Measurements from ENCODE around the gene TRIM67. TPM values are rescaled to one million over a fixed set of nuclear protein-coding genes. Genes with fewer than 3 reads are reported as not detected.
"Not testable (repeated sequence)": the region's sequence is repeated elsewhere in the genome, so short reads cannot be mapped to it uniquely, and the experiment has no call there.

Gene TRIM67
- polyA plus RNA-seq, 3 donors = 0.07 to 0.11 (median 0.08) TPM

DNA sequence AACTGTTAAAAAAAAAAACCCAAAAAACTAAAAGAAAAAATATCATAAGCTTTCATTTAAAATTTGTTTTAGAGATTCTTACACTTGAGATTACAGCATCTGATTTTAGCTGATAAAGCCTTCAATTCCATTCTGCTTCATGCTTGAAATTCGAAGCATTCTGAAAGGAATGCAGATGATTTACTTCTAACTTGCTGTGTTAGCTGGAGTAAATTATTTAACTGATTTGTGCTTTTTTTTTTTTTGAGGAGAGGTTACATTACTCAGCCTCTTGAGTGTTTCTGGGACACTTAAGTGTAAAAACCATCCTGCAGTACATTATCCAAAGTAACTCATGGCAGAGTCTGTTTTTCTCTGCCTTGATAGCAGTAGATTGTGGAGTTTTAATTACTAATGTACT, 4.5 kb upstream of the TRIM67 start:
- DNase-seq (ENCODE audit: low read depth in 3 of 3, low spot score in 2 of 3) = no peak

DNA sequence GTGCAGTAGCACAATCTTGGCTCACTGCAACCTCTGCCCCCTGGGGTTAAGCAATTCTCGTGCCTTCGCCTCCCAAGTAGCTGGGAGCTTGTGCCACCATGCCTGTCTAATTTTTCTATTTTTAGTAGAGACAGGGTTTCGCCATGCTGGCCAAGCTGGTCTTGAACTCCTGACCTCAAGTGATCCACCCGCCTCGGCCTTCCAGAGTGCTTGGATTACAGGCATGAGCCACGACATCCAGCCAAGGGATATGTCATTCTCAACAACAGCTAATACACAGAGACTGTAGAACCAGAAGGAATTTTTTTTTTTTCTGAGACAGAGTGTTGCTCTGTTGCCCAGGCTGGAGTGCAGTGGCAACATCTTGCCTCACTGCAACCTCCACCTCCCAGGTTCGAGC, 3.7 kb upstream of the TRIM67 start:
- not testable (repeated sequence) for DNase-seq (ENCODE audit: low read depth in 3 of 3, low spot score in 2 of 3)

DNA sequence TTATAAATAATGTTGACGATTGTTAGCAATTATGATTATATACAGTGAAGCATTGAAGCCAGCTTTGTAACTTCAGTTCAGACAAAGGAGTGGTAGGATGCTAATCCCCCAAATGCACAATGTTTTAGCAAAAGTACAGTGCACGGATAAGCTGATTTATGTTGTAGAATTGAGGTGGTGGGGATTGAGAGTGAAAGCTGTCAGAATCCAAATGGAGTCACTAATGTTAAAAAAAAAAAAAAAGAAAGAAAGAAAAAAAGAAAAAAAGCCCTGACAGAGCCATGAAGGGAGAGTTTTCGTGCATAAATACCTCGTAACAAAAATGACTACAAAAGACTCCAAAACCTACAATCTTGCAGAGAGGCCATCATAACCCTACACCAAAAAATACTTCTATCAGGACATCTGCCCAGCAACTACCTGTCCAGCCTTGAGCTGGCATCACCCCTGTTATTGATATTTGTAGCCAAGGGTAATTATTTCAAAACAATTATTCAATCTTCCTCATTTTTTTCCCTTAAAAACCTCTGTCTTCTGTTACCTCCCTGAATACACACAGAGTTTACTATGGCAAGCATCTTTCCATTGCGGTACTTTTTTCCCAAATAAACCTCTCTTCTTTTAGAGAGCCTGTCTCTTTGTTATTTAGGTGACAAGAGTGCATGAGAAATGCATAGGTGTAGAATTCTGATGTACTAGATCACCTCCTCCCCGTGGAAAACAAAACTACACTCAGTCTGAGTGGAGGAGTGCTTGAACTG, 2.5 kb upstream of the TRIM67 start:
- DNase-seq (ENCODE audit: low read depth in 3 of 3, low spot score in 2 of 3) = no peak

DNA sequence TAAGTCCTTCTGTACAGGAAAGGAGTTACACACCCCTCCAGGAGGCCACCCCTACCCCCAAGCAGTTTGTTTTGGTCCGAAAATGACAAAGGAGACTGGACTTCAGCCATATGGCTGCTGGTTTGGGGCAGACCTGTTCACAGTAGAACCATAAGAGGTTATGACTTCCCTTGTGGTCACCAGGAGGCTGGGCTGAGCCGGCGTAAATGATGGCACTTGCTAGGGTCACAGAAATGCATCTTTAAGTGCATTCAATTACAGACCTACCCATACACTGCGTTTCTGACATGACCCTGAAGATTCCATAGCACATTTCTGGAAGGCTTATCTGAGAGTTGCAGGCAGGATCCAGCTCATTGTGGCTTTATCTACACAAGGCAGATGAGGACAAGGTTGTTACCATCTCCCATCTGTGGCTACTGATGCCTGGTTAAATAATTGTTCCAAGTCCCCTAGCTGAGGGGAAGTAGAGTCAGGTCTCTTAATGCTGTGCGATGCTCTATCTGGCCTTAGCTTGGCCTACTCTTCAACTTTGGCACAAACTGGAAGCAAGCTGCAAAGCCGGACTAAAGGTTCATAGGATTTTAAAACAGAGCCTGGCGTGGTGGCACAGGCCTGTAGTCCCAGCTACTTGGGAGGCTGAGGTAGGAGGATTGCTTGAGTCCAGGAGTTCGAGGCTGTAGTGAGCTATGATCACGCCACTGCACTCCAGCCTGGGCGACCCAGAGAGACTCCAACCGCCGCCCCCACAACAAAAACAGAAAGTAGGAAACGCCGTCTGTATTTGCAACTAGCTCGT, 1.7 kb upstream of the TRIM67 start:
- no peak for DNase-seq (ENCODE audit: low read depth in 3 of 3, low spot score in 2 of 3)

DNA sequence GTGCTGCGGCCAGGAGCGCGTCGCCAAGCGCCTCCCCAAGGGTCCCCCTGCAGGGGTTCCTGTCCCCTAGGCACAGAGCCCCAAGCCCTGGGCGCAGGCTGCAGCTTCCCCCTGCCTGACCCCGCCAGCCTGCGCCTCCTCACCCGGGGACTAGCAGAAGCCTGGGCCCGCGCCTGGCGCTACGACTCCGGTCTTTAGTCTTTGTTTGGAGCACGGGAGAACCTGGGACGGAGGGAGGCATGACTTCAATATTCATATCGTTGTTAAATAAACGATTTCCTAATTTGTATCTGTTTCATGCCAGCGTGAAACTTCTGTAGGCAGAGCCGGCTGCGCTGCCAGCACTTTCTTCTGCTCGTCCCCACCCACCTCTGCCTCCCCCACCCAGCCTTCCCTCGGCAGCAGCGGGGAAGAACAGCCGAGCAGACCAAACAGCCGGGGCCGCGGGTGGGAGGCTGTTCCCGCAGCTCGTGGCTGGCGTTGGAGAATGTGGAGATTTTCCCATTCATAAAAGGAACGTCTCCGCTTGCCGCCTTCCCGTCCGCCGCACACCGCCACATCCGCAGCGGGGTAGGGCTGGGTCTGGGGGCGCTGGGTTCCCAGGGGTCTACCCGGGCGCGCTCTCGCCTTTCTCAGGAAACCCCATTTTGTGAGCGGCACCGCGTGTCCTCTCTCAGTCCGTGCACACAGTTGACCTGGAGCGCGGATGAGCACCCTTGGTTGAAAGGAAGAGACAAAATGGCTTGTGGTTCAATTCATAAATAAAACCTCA, 777 bp upstream of the TRIM67 start:
- DNase-seq (ENCODE audit: low read depth in 3 of 3, low spot score in 2 of 3) = no peak

DNA sequence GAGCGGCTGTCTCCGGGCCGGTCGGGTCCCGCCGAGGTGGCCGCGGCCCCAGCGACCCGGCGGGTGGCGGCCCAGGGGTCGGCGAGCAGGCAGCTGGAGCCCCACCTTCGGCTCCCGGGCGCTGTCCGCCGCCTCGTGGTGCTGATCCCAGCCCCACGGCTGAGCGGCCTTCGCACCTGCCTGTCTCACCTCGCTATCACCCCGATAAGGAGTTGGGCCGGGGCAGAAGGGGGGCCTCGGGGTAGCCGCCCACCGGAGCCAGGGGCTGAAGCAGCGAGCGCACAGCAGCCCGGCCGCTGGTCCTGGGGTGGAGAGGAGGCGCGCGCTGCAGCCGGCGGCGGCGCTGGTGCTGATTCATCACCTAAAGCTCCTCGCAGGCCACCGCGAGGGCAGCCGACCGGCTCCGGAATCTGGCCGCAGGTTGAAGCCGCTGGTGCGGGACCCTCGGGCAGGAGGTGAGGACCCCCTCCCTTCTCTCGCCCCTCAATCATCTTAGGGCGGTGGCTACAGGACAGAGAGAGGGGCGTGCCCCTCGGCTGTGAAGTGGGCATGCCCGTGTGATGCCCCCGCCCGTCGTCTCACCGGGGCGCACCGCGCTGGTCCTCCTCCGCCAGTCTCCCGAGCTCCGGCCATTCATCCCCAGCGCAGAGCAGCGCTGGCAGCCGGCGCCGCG, 575 bp downstream of the TRIM67 start:
- DNase-seq (ENCODE audit: low read depth in 3 of 3, low spot score in 2 of 3) = peak in 2 of 3 donors; percentile 31 to 38

DNA sequence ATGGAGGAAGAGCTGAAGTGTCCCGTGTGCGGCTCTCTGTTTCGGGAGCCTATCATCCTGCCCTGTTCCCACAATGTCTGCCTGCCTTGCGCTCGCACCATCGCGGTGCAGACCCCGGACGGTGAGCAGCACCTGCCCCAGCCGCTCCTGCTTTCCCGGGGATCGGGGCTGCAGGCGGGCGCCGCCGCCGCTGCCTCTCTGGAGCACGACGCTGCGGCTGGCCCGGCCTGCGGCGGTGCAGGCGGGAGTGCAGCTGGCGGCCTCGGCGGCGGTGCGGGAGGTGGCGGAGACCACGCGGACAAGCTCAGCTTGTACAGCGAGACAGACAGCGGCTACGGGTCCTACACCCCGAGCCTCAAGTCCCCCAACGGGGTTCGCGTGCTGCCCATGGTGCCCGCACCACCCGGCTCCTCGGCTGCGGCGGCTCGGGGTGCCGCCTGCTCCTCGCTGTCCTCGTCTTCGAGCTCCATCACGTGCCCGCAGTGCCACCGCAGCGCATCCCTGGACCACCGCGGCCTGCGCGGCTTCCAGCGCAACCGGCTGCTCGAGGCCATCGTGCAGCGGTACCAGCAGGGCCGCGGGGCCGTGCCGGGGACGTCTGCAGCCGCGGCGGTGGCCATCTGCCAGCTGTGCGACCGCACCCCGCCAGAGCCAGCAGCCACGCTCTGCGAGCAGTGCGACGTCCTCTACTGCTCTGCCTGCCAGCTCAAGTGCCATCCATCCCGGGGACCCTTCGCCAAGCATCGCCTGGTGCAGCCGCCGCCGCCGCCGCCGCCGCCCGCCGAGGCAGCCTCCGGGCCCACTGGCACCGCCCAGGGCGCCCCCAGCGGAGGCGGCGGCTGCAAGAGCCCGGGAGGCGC, 1.3 kb downstream of the TRIM67 start:
- DNase-seq (ENCODE audit: low read depth in 3 of 3, low spot score in 2 of 3) = no peak

DNA sequence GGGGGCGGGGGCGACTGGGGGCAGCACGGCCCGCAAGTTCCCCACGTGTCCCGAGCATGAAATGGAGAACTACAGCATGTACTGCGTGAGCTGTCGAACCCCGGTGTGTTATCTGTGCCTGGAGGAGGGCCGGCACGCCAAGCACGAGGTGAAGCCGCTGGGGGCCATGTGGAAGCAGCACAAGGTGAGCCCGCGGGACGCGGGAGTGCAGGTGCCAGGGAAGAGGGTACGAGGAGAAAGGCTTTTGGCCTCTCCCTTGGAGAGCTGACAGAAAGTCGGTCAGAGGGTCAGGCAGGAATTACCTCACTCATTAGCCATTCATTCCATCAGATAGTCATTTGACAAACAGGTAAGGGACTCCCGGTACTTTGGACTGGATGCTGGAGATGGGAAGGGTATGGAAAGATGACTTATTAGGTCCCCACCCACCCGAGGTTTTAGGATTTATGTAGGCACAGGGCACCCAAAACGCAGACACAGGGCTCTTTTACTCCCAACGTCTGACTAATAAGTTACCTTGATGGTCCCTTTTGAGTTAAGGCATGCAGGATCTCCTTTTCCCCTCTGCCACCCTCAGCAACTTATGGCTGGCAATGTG, 2.1 kb downstream of the TRIM67 start:
- DNase-seq (ENCODE audit: low read depth in 3 of 3, low spot score in 2 of 3) = no peak

DNA sequence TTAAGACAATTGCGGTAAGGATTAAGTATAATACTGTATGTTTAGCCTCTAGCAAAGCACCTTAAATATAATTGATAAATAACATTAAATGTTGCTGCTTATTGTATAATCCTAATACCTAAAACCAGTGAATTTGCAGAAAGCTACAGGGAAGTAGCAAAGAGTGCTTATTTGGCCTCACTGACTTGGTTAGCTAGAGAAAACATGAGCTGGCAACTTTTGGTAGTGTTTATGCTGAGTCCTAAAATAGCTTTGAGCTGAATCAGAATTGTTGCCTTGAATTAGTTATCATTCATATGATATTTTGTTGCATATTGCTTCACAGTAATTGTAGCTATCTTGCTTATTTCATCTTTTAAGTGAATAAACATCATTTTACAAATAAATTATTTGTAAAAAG, 3.5 kb downstream of the TRIM67 start:
- DNase-seq (ENCODE audit: low read depth in 3 of 3, low spot score in 2 of 3) = no peak

DNA sequence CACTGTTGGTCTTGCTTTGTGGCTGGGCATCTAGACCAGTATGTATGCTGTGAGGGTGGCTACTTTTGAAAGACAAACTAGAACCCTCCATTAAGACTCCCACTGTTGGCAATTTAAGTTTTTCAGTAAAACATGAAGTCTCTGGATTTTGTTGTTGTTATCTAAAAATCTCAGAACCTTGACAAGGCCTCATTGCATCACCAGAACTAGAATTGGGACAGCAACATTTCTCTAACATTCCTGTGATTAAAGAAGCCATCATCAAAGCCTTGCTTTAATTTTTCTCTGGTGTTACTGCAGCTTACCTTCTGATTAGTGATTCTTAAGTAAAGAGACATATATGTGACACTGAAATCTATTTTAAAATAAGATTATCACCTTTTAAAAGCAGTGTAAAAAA, 4.5 kb downstream of the TRIM67 start:
- DNase-seq (ENCODE audit: low read depth in 3 of 3, low spot score in 2 of 3) = no peak

DNA sequence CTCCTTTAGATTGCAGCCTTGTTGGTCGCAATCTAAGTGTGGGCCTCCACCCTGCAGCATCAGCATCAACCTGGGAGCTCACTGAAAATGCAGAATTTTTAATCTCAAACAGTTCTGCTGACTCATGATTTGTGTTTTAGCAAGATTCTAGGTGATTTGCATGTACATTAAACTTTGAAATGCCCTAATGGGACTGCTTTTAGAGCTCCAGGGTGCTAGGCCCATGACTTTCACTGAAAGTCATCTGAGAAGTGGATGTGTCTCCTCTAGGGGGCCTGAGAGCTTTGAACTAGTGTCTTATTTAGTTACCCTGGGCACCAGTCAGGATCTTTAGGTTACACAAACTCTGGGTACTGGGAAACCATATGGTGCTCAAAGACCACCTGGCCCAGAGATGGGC, 9.0 kb downstream of the TRIM67 start:
- DNase-seq (ENCODE audit: low read depth in 3 of 3, low spot score in 2 of 3) = no peak

DNA sequence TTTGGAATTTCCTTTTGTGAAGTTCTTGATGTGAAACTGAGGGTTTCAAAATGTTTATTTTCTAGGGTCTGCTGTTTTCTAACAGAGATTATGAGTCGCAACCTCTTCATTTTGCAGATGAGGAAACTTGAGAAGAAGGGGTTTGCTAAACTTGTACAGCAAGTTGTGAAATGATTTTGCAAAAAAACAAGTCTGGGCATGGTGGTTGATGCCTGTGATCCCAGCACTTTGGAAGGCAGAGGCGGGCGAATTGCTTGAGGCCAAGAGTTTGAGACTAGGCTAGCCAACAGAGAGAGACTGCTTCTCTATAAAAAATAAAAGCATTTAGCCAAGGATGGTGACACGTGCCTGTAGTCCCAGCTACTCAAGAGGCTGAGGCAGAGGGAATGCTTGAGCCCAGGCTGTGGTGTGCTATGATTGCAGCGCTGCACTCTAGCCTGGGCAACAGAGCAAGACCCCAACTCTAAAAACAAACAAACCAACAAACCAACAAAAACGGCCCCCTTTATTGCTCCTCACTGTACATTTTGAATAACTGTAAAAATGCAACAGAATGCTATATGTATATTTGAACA, 9.9 kb downstream of the TRIM67 start:
- DNase-seq (ENCODE audit: low read depth in 3 of 3, low spot score in 2 of 3) = no peak

DNA sequence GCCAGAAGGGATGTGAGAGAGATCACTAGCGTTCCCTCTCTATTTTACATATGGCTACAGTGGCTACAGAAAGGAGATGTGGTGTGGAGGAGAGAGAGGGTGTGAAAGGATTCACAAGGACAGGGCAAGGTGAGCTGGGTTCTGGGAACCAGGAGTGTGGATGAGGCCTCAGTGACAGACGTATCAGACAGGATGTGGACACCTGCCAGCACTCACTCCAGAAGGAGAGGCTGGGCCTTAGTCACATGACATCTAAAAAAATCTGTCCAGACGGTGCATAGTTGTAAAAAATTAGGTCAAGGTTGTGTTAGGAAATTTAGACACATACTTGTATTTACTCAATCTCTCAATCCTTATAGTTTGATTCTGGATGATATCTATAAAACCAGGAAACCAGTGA, 10.6 kb downstream of the TRIM67 start:
- DNase-seq (ENCODE audit: low read depth in 3 of 3, low spot score in 2 of 3) = no peak

DNA sequence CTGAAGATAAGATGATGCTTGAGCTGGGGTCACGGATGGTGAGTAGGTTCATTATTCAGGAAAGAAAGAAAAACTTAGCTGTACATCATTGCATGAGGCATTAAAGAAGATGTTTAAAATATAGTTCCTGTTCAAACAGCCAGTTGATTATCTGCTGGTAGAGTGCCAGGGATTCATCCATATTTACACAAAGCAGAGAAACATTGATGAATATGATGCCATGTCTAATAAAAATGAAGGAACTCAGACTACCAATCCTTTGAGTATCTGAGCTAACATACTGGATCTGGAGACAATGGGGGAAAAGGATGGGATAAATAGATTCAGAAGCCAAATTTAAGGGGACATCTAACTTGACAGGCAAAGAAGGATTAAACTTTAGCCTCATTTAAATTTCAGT, 14.6 kb downstream of the TRIM67 start:
- DNase-seq (ENCODE audit: low read depth in 3 of 3, low spot score in 2 of 3) = no peak

DNA sequence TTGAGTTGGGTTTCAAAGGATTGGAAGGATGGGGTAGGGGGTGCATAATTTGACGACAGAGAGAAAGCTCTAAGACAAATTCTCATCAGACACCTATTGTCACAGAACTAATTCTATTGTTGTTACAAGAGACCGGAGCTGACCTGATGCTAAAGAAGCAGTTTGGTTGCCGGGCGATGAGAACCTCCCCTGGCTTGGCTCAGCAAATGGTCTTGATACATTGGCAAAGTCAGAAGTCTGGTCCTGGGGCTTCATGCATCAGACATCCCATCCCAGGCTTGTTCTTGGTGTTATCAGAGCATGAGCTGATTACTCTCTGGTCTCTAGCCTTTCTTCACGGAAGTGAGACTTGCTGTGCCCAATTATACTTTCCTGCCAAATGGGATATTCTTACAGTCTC, 15.4 kb downstream of the TRIM67 start:
- no peak for DNase-seq (ENCODE audit: low read depth in 3 of 3, low spot score in 2 of 3)

DNA sequence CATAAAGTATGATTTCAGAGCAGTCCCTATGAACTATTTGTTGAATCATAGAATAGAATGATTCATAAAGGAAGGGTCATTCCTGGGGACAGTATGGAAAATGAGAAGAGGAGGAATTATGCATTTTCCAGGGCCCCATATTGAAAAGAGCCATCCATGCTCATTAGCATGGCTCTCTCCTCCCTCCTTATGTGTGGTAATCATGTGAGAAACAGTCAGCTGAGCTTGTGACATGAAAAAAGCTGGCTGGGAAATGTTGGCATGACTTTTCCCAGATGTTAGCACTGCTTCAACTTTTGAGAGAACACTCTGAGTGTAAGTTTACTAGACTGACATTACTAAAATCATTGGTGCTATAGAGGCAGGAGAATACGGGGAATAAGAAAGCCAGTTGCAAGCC, 16.1 kb downstream of the TRIM67 start:
- no peak for DNase-seq (ENCODE audit: low read depth in 3 of 3, low spot score in 2 of 3)

DNA sequence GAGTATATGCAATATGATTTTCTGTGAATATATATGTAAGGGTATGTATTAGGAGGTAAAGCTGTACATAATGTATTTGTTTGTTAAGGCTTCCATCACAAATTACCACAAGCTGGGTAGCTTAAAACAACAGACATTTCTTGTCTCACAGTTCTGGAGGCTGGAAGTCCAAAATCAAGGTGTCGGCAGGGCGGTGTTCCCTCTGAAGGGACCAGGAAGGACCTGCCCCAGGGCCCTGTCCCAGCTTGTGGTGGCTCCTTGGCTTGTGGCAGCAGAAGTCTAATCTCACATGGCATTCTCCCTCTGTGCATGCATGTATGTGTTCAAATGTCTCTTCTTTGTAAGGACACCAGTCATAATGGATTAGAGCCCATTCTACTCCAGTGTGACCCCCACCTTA, 17.1 kb downstream of the TRIM67 start:
- DNase-seq (ENCODE audit: low read depth in 3 of 3, low spot score in 2 of 3) = no peak

DNA sequence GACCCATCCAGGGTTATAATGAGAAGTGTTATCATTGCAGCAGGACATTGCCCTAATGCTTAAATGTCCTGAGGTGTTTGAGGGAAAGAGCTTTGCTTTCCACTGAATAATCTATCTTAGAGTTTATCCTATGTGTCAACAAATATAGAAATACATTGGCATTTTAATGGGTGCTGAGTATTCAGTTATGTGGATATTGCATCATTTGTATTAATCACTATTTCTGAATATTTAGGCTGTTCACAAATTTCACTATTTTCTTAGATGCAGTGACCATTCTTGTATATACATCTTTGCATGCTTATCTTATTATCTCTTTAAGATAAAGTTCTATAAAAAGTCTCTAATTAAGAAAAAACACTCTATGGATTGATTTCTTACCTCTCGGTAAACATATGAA, 18.2 kb downstream of the TRIM67 start:
- no peak for DNase-seq (ENCODE audit: low read depth in 3 of 3, low spot score in 2 of 3)

DNA sequence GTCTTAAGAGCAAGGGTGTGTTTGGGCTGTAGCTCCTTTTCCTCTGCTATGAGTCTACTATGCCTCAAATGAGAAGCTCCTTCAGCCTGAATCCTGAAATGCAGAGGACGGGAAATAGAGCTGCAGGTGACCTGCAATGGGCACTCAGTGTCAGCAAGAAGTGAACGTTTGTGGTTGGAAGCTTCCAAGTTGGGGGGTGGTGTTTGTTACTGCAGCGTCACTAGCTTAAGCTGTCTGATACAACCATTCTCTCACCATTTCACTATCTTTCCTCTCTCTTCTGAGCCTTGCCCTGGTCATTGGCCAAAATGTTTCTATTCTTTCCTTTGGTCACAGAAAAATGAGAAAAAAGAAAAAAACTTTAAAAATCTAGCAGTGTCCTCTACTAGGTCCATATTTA, 19.4 kb downstream of the TRIM67 start:
- no peak for DNase-seq (ENCODE audit: low read depth in 3 of 3, low spot score in 2 of 3)
